Daoy (cell line): ENCODE results near the gene TAF1C. TPM values are rescaled to one million over a fixed set of nuclear protein-coding genes. Genes with fewer than 3 reads are reported as not detected.
"Not testable (repeated sequence)": the region's sequence is repeated elsewhere in the genome, so short reads cannot be mapped to it uniquely, and the experiment has no call there.

Source experiments
- DNase-seq: peaks from one replicate; pipeline ENCODE4 v3.0.0-alpha.2; 2015; ENCODE audit warnings: low read depth
- total RNA-seq: library from RNA; depleted of rRNA; stranded (reverse); fragments of >200 nt; shearing (Covaris generic); gene quantifications from 2 replicates; pipeline ENCODE4 v1.2.3, GENCODE V29; 2014

TAF1C gene
- total RNA-seq, 1 experiment from 2014 or later = 15.1 TPM

DNA sequence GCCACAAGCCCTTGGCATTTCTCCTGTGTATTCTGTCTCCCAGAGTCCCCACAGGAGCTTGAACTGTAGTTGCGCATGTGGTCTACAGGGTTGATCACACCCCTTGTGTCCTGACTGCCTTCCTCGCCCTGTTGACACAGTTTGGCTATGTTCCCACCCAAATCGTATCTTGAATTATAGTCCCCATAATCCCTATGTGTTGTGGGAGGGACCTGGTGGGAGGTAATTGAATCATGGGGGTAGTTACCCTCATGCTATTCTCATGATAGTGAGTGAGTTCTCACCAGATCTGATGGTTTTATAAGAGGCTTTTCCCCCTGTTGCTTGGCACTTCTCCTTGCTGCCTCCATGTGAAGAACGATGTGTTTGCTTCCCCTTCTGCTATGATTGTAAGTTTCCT, 25.3 kb upstream of the TAF1C start:
- DNase-seq = no peak

DNA sequence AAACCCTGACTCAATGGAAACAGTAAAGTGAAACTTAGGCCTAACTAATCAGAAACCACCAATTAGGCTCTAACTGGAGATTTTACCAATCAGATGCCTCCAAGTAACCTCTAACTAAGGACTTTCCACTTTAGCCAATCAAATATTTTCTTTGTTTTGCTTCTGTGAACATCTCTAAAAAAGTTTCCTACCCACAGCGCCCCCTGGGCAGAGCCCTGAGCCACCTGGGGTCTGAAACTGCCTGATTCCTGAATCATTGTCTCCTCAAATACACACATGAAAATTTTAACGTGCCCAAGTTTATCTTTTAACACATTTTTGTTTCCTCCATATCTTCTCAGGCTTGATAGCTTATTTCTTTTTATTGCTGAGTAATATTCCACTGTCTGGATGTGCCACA, 23.1 kb upstream of the TAF1C start:
- no peak for DNase-seq

DNA sequence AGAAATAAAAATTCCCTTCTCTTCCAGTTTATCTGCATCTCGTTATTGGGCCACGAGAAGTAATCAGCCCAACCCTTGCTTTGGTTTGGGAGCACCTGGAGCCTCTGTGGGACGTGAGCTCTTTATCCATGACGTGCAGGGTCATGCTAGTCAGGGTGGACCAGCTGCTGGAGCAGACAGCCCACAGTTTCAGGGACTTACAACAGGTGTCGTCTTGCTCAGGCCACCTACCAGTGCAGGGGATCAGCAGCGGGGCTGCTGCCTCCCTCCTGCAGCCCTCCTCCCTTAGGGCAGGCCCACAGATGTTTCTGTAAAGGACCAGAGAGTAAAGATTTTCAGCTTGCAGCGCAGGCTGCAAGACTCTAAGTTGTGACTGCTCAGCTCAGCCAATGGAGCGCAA, 21.0 kb upstream of the TAF1C start:
- DNase-seq = no peak

DNA sequence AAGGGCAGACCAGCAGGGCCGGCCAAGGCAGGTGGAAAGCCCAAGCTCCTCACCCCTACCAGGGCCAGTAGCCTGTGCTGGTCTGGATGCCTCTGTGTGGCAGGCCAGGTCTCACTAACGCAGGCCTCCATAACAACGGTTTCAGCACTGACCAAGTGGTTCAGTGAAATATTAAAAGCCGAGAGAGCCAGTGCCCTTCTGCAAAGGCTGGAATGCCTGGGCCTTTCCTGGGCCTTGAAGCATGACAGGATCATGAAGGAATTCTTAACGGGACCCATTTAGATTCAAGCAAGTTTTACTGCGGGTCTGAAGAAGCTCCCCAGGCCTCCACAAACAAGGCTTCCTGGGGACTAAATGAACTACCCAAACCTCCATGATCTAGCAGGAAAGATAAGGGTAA, 20.4 kb upstream of the TAF1C start:
- no peak for DNase-seq

DNA sequence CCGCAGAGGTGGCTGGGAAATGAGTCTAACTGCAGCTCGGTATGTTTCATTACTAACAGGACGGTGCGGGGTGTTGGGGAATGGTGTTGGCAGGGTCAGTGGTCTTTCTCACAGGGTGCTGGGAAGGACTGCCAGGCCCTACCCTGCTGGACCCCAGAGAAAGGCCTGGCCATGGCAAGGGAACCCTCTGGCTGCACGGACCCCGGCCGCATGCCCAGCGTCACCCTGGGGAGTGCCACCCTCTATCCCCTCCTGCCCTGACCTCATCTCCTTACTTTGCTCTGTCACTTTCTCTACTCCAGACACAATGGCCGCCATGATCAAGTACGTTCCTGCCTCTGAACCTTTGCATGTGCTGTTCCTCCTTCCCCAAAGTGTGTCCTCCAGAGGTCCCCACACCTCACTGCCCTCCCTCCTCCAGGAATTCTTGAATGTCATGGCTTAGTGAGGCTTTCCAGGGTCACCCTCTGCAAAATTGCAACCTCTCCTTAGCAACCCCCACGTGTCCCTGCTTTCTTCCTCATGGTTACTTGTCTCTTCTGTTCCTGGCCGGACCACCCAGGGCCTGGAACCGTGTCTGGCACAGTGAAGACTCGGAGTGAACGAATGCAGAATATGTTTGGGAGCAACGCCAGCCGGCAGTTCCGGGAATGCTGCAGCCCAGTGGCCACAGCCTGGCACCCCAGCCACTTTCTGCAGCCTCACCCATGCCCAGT, 19.3 kb upstream of the TAF1C start:
- no peak for DNase-seq

DNA sequence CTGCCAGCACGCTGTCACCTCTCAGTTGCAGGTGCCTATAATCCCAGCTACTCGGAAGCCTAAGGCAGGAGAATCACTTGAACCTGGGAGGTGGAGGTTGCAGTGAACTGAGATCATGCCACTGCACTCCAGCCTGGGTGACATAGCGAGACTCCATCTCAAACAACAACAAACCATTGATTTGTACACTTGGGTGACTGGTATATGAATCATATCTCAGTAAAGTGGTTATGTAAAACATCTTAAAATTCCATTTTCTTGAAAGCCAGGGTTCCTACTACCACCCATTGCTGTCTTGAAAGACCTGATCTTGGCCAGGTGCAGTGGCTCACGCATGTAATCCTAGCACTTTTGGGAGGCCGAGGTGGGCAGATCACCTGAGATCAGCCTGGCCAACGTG, 18.3 kb upstream of the TAF1C start:
- not testable (repeated sequence) for DNase-seq

DNA sequence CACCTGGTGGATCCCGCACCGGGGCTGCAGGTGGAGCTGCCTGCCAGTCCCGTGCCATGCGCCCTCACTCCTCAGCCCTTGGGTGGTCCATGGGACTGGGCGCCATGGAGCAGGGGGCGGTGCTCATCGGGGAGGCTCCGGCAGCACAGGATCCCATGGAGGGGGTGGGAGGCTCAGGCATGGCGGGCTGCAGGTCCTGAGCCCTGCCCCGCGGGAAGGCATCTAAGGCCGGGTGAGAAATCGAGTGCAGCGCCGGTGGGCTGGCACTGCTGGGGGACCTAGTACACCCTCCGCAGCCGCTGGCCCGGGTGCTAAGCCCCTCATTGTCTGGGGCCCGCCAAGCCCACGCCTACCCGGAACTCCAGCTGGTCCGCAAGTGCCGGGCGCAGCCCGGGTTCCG, 17.7 kb upstream of the TAF1C start:
- not testable (repeated sequence) for DNase-seq

DNA sequence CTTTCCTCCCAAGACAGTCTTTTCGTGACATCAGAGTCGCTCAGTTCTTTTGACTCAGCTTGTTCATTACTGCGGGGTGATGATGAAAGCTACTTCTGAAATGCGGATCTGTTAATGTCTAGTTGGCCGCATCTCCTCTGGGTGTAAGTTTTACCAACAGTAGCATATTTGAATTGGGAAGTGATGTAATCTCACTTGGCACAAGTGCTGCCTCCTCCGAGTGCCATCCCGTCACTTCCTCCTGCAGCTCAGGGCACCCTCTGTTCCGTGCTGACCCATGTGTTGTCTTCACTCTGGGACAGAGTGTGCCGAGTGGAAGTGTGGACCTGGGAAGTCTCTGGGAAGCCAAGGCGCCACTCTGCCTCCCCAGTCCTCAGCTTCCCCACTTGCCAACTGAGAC, 13.0 kb upstream of the TAF1C start:
- DNase-seq = no peak

DNA sequence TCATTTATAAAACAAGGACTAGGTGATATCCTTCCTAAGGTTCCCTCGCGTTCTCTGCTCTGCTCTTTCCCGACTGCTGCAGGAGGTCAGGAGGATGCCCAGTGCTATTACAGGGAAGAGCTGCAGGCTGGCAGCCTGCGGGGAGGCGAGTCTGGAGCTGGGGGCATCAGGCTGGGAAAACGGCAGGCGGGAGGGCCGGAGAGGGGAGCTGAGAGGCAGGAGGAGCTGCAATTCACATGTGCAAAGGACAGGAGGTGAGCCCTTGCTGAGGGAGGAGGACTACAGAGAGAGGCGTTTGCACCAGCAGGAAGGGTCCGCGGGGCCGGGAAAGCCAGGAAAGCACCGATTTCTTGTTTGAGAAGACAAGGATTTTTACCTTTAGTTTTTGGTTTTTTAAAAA, 12.2 kb upstream of the TAF1C start:
- no peak for DNase-seq

DNA sequence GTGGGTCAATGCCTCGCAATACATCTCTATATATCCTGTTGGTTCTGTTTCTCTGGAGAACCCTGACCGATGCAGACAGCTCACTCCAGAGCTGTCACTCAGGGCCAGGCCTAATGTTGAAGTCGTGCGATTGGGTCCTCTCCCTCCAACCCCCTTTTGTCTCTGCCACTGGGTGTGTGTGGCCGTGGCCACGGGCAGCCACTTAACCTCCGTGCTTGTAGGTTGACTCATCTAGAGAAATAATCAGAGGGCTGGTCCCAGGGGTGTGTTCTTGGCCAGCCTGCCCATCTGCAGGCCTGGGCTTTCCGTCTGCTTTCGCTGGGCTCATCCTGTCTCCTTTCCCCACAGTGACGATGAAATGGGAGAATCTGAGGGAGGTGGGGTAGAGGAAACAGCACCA, 11.5 kb upstream of the TAF1C start:
- peak; percentile 58 for DNase-seq

DNA sequence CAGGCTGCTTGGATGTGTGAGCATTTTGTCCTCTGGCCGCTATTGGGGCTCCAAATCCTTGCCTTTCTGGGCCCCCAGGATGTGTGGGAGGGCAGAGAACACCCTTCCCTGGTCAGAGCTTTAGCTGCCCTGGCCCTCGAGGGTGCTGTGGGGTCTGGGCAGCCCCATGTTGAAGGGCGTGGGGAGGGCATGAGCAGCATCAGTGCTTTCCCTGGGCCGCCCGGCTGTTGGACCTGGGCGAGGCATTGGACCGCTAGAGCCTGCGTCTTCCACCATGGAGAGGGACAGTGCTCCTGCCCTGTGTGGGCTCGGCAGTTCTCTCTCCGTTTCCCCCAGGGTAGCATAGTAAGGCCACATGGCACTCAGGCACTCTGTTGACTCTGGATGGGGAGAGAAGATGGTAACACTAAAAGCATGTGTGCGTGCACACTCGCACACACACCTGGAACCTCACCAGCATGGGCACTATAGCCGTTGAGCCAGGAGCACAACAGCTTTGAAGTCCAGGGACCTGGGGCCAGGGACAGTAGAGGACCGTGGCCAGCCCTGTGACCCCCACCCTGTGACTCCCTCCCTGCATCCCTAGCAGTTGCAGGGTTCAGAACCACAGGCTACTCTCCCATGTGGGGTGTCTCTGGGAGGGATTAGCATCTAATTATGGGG, 10.7 kb upstream of the TAF1C start:
- no peak for DNase-seq

DNA sequence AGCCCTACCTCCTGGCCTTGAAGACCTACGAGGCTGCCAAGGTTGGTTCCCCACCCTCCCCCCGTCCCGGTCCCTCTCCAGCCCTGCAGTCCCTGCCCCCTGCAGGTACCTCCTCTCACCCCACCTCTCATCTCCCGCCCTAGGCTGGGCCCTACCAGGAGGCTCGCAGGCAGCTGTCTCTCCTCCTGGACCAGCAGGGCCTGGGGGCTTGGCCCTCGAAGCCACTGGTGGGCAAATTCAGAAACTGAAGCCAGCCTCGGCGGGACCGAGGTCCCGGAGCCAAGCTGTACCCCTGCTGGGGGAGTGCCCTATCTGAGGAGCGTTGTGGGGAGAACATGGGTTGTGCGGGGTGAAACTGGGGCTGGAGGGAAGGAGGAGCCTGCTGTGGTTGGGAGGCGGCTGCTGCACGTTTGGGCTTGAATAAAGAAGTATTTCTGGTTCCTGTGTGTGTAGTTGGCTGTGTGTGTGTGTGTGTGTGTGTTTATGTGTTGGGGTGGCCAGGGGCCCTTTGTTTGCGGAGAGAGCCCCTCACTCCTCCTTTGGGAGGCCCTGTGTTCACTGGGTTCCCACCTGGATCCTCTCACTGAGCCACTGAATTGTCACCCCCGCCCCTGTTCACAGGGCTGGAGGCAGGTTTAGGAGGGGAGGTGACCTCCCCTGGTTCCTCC, 10.0 kb upstream of the TAF1C start:
- no peak for DNase-seq

DNA sequence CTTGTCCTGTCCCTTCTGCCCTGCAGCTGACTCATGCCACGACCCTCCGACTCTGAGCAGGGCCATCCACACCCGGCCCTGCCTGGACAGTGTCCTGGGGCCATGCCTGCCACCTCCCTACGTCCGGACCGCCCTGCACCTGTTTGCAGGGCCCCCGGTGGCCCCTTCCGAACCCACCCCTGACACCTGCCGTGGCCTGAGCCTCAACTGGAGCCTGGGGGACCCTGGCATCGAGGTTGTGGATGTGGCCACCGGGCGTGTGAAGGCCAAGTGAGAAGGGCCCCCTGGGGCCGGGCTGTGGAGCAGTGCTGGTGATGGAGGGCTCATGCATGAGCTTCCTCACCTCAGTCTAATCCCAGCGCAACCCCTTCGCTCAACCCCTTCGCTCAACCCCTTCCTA, 9.2 kb upstream of the TAF1C start:
- no peak for DNase-seq

DNA sequence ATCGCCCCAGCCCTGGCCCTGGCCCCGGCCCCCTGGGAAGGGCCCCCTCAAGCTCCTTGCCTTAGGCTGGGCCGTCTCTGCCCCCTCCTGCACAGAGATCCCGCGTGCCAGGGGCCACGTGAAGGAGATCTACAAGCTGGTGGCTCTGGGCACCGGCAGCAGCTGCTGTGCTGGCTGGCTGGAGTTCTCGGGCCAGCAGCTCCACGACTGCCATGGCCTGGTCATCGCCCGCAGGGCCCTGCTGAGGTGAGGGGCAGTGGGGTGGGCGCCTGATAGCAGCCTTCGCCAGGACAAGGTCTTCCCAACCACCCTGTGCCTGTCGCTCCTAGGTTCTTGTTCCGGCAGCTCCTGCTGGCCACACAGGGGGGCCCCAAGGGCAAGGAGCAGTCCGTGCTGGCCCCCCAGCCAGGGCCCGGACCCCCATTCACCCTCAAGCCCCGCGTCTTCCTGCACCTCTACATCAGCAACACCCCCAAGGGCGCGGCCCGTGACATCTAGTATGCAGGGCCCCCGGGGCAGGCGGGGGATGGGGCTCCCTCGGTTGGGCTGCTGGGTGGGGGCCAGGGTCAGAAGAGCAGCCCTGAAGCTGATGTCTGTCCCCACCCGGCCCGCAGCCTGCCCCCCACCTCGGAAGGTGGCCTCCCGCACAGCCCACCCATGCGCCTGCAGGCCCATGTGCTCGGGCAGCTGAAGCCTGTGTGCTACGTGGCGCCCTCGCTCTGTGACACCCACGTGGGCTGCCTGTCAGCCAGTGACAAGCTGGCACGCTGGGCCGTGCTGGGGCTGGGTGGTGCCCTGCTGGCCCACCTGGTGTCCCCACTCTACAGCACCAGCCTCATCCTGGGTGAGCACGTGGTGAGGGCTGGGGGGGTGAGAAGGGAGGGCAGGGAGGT, 8.6 kb upstream of the TAF1C start:
- no peak for DNase-seq

DNA sequence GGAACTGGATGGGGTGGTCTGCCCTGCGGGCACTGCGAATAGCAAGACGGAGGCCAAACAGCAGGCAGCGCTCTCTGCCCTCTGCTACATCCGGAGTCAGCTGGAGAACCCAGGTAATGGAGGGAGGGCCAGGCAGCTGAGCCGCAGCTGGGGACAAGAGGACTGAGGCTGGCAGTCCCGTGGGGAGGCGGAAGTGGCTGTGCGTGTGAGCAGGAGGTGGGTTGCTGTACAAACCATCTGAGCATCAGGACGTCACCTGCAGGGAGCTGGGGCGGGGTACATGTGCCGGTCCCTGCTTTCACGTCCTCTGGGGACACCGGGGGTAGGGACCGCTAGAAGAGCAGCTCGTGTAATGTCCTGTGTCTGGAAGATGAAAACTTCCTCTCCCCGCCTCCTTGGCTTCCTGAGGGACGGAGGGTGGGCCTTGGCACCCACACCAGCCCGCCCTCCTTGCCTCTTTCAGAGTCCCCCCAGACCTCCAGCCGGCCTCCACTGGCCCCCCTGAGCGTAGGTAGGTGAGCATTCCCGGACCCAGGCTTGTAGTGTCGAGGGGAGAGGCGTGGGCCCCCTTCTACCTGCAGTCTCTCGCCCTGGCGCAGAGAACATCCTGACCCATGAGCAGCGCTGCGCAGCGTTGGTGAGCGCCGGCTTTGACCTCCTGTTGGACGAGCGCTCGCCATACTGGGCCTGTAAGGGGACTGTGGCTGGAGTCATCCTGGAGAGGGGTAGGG, 7.8 kb upstream of the TAF1C start:
- DNase-seq = no peak

DNA sequence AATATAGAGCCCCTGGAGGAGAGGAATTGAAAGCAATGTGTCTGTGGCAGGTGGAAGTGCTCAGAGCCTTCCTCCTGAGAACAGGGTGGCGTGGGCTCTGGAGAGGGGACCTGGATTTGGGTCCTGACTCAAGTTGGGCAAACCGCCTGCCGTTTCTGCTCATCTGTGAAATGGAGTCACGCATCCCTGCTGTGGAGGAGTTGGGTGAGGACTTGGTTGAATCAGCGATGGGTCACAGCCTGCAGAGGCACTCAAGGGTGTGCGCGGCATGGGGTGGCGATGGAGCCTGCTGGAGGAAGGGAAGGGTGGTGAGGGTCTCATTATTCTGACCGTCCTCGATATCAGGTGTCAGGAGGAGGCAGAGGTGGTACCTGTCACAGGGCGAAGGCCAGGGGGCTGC, 7.2 kb upstream of the TAF1C start:
- DNase-seq = no peak

DNA sequence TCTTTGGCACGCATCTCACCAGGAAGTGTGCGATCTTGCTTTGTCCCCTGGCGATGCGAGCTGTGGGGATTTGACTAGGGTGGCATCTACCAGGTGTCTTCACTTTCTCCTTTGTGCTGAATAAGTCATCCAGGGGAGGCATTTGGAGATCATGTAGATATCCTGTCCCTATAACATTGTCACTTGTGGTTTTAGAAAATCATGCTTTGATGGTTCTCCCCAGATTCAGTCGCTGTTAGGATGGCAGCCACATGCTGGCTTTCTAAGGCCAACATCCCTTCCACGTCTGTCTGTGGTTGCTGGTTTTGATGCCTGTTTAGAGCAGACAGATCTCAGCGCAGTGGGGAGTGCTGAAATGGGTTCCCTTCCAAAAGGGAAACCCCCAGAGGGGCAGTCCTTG, 6.6 kb upstream of the TAF1C start:
- no peak for DNase-seq

DNA sequence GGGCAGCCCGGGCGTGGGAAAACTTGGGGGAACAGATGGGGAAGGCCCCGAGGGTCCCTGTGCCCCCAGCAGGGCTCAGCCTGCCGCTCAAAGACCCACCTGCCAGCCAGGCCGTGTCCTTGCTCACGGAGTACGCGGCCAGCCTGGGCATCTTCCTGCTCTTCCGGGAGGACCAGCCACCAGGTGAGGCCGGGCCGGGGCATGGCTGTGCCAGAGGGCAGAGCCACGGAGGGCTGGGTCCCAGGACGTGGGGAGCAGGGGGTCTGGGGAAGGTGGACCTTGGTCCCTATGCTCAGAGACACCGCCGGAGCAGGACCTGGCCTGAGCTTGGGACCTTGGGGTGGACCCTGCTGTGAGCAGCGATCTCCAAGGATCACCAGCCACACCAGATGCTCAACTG, 4.6 kb upstream of the TAF1C start:
- no peak for DNase-seq

DNA sequence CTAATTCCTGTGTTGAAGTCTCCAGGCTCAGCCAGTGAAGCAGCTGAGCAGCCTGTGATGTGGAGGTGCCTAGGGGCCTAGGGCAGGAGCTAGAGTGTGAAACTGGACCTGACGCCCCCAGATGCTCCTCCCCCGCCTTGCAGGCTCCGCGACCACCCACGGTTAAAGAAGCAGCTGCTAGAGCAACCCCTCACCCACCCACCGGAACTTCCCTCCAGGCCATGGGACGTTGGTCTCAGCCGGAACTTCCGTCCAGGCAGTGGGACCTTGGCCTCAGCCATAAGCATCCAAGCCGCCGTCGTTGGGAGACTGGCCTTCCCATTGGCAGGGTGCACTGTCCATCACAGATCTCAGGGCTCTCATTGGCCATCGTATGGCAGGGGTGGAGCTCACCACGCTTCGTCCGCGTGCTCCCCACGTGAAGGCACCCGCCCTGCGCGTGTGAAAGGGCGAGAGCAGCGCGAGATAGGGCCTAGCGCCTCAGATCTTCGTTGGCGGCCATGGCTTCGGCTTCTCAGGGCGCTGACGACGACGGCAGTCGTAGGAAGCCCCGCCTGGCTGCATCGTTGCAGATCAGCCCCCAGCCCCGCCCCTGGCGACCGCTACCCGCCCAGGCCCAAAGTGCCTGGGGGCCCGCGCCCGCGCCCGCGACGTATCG, 4.0 kb upstream of the TAF1C start, which contains the start of gene ADAD2:
ADAD2 (plus strand) TSS at position 427 of the 658 bp plus-strand sequence; CDS start at position 501, 74 bp downstream.
- no peak for DNase-seq

DNA sequence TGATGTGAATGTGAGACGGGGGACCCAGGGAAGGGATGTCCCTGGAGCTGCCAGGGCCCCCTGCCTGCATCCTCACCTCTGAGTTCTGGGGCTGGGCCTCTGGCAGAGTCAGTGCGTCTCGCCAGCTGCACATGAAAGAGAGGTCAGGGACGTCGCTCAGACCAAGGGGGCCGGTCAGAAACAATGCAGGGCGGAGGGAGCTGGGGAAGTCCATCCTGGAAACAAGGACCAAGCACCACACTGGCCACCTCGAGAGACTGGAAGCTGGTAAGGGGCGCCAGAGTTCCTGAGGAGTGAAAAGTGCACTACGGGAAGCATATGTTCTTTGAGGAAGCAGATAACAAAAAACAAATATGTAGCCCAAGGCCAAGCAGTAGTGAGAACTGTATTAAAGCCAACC, 2.1 kb downstream of the TAF1C start:
- no peak for DNase-seq
